ENCODE results near the gene AAR2. TPM values are rescaled to one million over a fixed set of nuclear protein-coding genes. Genes with fewer than 3 reads are reported as not detected.

Gene AAR2
- total RNA-seq, 1 experiment from 2014 or later = 22.5 TPM

GRCh38 chr20:36230019-36230418 is 6.3 kb upstream of the AAR2 start (continued):
- TF ChIP-seq ERG (CRISPR knock-in tag; IDR thresholded peaks at IDR 0.05) (no peak), STAT6 (CRISPR knock-in tag; conservative IDR thresholded peaks at IDR 0.05; ENCODE audit: low read depth) (no peak)

- H3K27me3 Mint-ChIP-seq (ENCODE audit: low read depth) = no peaks in the 10 kb centered on the region; the same call in 1 of the 2 replicates
- H3K4me1 Mint-ChIP-seq = peaks cover 4% of the 10 kb centered on the region; the same call in 1 of the 2 replicates
- peak; percentile 64 for ATAC-seq
- no peak overlapping the region for H3K4me3 Mint-ChIP-seq
- ChIA-PET CTCF (interaction anchor here (0.6 to 2.2 kb wide), 14 partner anchors 14 to 259 kb away, joined by 3 to 16 read pairs (median 5); no protein-coding TSS in a partner anchor), POLR2A (no interaction called here)
- H3K9me3 Mint-ChIP-seq = no peaks in the 10 kb centered on the region
- no peaks in the 10 kb centered on the region for H3K36me3 Mint-ChIP-seq
- DNase-seq (ENCODE audit: low spot score) = peak; percentile 34
- no peak overlapping the region for H3K27ac Mint-ChIP-seq
- TF ChIP-seq TEAD1 (CRISPR knock-in tag; IDR thresholded peaks at IDR 0.05) (no peak), FOXP1 (CRISPR knock-in tag; IDR thresholded peaks at IDR 0.05; ENCODE audit: borderline replicate concordance) (no peak), ZNF396 (CRISPR knock-in tag; IDR thresholded peaks at IDR 0.05; ENCODE audit: borderline replicate concordance) (no peak), ARID4B (CRISPR knock-in tag; IDR thresholded peaks at IDR 0.05; ENCODE audit: borderline replicate concordance) (no peak), MAX (CRISPR knock-in tag; IDR thresholded peaks at IDR 0.05) (no peak), ZNF281 (CRISPR knock-in tag; IDR thresholded peaks at IDR 0.05) (no peak), OVOL2 (CRISPR knock-in tag; IDR thresholded peaks at IDR 0.05; ENCODE audit: borderline replicate concordance) (no peak), ATF2 (CRISPR knock-in tag; IDR thresholded peaks at IDR 0.05; ENCODE audit: borderline replicate concordance, low read depth) (no peak), HMGXB4 (CRISPR knock-in tag; IDR thresholded peaks at IDR 0.05) (no peak), AR (CRISPR knock-in tag; IDR thresholded peaks at IDR 0.05) (no peak), MYBL2 (CRISPR knock-in tag; IDR thresholded peaks at IDR 0.05) (no peak), ERG (CRISPR knock-in tag; IDR thresholded peaks at IDR 0.05) (no peak)
These were observed 4.9 kb upstream of the AAR2 start for GRCh38 chr20:36231331-36231730.
